Thoracic aorta (tissue), 2 donors: ENCODE data around the gene PROK2. TPM values are rescaled to one million over a fixed set of nuclear protein-coding genes. Genes with fewer than 3 reads are reported as not detected.

Source experiments
- ATAC-seq: fragments of 150-250 bp; one replicate; pipeline ENCODE4 v1.8.0; 2017; ENCODE audit warnings: low read depth; ENCODE audit not compliant: insufficient number of reproducible peaks, low FRiP score
- DNase-seq: peaks from one replicate; pipeline ENCODE4 v3.0.0-alpha.2; 2020; ENCODE audit warnings: low spot score
- H3K27ac ChIP-seq, 2 donors: fragments of 200-600 bp; sonication (generic); 1 replicate in 1 of 2; 2 replicates in 1 of 2; pipeline ENCODE4 v1.5.1; 2016; ENCODE audit warnings: mild to moderate bottlenecking in 2 of 2, moderate library complexity in 2 of 2
- H3K27me3 ChIP-seq: fragments of 200-600 bp; sonication (generic); replicated peaks from 2 replicates; pipeline ENCODE4 v1.6.0; 2016; ENCODE audit warnings: mild to moderate bottlenecking; ENCODE audit not compliant: insufficient read depth
- H3K36me3 ChIP-seq: fragments of 200-600 bp; sonication (generic); one replicate; pipeline ENCODE4 v1.5.1; 2016
- H3K4me1 ChIP-seq, 2 donors: fragments of 200-600 bp; sonication (generic); 1 replicate in 1 of 2; 2 replicates in 1 of 2; pipeline versions ENCODE4 v1.5.1 to v1.6.0; 2016; ENCODE audit warnings: low read depth in 2 of 2, mild to moderate bottlenecking in 1 of 2; ENCODE audit not compliant: control insufficient read depth in 1 of 2
- H3K4me3 ChIP-seq: fragments of 200-600 bp; sonication (generic); 2 replicates; pipeline ENCODE4 v1.5.1; 2016; ENCODE audit warnings: mild to moderate bottlenecking
- H3K9me3 ChIP-seq: fragments of 200-600 bp; sonication (generic); 2 replicates; pipeline ENCODE4 v1.5.1; 2016
- CTCF ChIP-seq: fragments of 200-600 bp; sonication (generic); IDR thresholded peaks from one replicate; pipeline ENCODE4 v1.5.1; 2019; ENCODE audit warnings: antibody characterized with exemption
- total RNA-seq, 2 donors: library from RNA; depleted of rRNA; stranded (reverse); fragments of >200 nt; gene quantifications; one replicate each; pipeline versions ENCODE4 v1.1.0 to v1.2.3, GENCODE V29; 2016

PROK2 gene
- total RNA-seq, 2 donors from 2014 or later: 0.71 TPM; not detected in 1

GRCh38 chr3:71776538-71776937 is 8.4 kb downstream of the PROK2 start:
- Histone ChIP-seq H3K4me1 (no peaks in the 10 kb centered on the region), H3K9me3 (no peaks in the 10 kb centered on the region), H3K27me3 (peaks cover 14% of the 10 kb centered on the region), H3K4me3 (no peak overlapping the region), H3K36me3 (no peaks in the 10 kb centered on the region), H3K27ac (no peak overlapping the region)
- DNase-seq (no peak), ATAC-seq (no peak)
- no peak for TF ChIP-seq CTCF

- Histone ChIP-seq H3K9me3 (no peaks in the 10 kb centered on the region), H3K4me1 (no peaks in the 10 kb centered on the region), H3K27ac (no peak overlapping the region), H3K36me3 (no peaks in the 10 kb centered on the region), H3K27me3 (no peaks in the 10 kb centered on the region), H3K4me3 (no peak overlapping the region)
- no peak for DNase-seq
- TF ChIP-seq CTCF: no peak
- ATAC-seq: no peak
Observed at GRCh38 chr3:71771884-71772283, 13.1 kb downstream of the PROK2 start.

- DNase-seq (no peak), ATAC-seq (no peak)
- Histone ChIP-seq H3K4me1 (no peaks in the 10 kb centered on the region), H3K9me3 (no peaks in the 10 kb centered on the region), H3K27ac (no peak overlapping the region), H3K36me3 (no peaks in the 10 kb centered on the region), H3K4me3 (no peak overlapping the region), H3K27me3 (no peaks in the 10 kb centered on the region)
- TF ChIP-seq CTCF: no peak
Observed at GRCh38 chr3:71771126-71771525, 13.8 kb downstream of the PROK2 start.

GRCh38 chr3:71763426-71763825 is 21.5 kb downstream of the PROK2 start:
- Histone ChIP-seq H3K4me3 (no peak overlapping the region), H3K27me3 (no peaks in the 10 kb centered on the region), H3K9me3 (no peaks in the 10 kb centered on the region), H3K27ac (no peak overlapping the region), H3K36me3 (no peaks in the 10 kb centered on the region), H3K4me1 (no peaks in the 10 kb centered on the region)
- TF ChIP-seq CTCF: no peak
- no peak for DNase-seq
- no peak for ATAC-seq

- H3K9me3 ChIP-seq: no peaks in the 10 kb centered on the region
- ATAC-seq (no peak), DNase-seq (no peak)
- no peaks in the 10 kb centered on the region for H3K27me3 ChIP-seq
- H3K27ac ChIP-seq: no peak overlapping the region
- no peak overlapping the region for H3K4me3 ChIP-seq
- no peaks in the 10 kb centered on the region for H3K36me3 ChIP-seq
- TF ChIP-seq CTCF: no peak
- no peaks in the 10 kb centered on the region for H3K4me1 ChIP-seq
Observed at GRCh38 chr3:71760140-71760539, 24.8 kb downstream of the PROK2 start.
